GM12875 (cell line): Measurements from ENCODE around the gene OGDHL.
"Not testable (repeated sequence)": the region's sequence is repeated elsewhere in the genome, so short reads cannot be mapped to it uniquely, and the experiment has no call there.

ENCODE experiments used
- H3K4me3 ChIP-seq: one replicate; pipeline ENCODE4 v1.5.1; 2011; ENCODE audit warnings: low read depth, low read length, control low read depth
- CTCF ChIP-seq: IDR thresholded peaks from 2 replicates; pipeline ENCODE4 v1.5.1; 2011; ENCODE audit warnings: low read depth, mild to moderate bottlenecking, control low read depth, inconsistent platforms, low read length, moderate library complexity, borderline replicate concordance; ENCODE audit not compliant: insufficient read depth

OGDHL gene

GRCh38 chr10:49778197-49778596, 16.1 kb upstream of the OGDHL start:
- no peak for TF ChIP-seq CTCF
- no peak overlapping the region for H3K4me3 ChIP-seq

DNA sequence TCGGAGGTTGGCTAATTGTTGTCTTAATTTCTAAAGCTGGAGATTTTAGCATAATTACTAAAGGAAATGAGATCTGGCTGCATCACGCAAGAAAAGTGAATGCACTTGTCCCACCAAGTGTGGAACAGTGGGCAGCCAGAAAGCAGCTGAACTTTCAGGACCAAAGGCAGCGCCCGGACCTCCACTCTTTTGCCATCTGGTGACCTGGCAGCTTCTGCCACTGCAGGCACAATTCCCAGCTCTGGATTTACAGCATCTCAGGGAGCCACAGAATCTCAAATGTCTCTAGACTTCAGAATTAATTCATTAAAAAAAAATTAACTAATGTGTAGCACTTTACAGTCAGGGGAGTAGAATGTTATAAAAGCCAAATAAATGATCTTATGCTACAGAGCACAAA, 14.7 kb upstream of the OGDHL start:
- H3K4me3 ChIP-seq: no peak overlapping the region
- no peak for TF ChIP-seq CTCF

DNA sequence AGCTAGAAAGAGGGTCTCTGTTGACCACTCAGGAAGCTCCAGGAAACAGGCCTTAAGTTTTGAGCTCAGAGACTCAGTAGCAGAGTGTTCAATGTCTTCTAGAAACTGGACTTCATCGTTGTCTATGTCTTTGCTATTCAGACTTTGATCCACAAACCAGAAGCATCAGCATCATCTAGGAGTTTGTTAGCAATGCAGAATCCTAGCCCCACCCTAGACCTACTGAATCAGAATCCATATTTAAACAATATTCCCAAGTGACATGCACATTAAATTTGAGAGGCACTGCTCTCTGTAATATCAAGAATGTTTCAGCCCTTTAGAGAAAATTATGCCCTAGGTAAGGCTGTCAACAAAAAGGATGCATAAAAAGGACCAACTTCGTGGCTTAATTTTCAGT, 12.9 kb upstream of the OGDHL start:
- no peak for TF ChIP-seq CTCF
- no peak overlapping the region for H3K4me3 ChIP-seq

- H3K4me3 ChIP-seq: not testable (repeated sequence)
Observed at GRCh38 chr10:49772944-49773343, 10.8 kb upstream of the OGDHL start.

DNA sequence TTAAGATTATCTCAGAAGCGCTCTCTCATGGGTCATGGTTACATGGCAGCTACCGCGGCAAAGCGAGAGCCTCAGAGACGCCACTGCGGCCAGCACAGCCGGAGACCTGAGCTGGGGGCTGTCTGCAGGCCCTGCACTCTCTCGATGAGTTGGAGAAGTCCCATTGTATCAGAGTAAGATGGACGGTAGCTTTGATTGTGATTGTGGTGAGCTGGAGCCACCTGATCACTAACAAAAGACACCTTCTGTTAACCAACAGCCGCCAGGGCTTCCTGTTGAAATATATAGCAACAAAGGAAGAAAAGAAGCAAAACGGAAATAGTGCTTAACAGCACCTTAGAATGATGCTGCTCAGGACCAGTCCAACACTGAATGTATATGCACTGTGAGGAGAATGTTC, 8.9 kb upstream of the OGDHL start:
- H3K4me3 ChIP-seq: not testable (repeated sequence)

GRCh38 chr10:49769692-49770091, 7.6 kb upstream of the OGDHL start:
- no peak for TF ChIP-seq CTCF
- no peak overlapping the region for H3K4me3 ChIP-seq

GRCh38 chr10:49768731-49769130, 6.6 kb upstream of the OGDHL start:
- H3K4me3 ChIP-seq: no peak overlapping the region
- TF ChIP-seq CTCF: no peak

- H3K4me3 ChIP-seq: no peak overlapping the region
- no peak for TF ChIP-seq CTCF
Observed at GRCh38 chr10:49768329-49768728, 6.2 kb upstream of the OGDHL start.
